Measurements from ENCODE around the gene ITGA5.
"Not testable (repeated sequence)": the region's sequence is repeated elsewhere in the genome, so short reads cannot be mapped to it uniquely, and the experiment has no call there.

The ITGA5 gene

DNA sequence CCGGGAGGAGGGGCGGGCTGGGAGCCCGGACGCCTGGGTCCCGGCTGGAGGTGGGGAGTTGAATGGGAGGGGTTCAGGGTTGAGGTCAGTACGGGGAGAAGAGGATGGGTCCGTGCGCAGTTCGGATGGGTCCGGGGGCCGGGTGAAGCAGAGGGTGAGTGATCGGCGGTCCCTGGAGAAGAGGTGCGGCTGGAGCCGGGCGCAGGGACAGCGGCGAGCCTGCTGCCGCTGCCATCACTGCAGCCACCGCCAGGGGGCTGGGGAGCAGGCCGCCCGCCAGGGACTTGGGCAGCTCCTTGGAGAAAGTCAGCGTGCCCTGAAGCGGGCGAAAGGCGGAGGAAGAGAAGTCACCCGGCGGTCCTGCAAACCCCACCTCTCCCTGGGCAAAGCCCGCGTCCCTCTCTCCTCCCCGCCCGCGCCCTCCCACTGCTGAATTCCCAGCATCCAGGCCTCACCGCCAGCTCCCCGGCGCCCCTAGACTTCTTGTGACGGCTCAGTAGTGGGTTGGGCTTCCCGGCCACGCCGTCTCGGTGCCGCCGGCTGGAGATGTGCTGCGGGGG lies 48.8 kb downstream of the ITGA5 start:
- DNase-seq (ENCODE audit: low spot score), result peak; percentile 88

DNA sequence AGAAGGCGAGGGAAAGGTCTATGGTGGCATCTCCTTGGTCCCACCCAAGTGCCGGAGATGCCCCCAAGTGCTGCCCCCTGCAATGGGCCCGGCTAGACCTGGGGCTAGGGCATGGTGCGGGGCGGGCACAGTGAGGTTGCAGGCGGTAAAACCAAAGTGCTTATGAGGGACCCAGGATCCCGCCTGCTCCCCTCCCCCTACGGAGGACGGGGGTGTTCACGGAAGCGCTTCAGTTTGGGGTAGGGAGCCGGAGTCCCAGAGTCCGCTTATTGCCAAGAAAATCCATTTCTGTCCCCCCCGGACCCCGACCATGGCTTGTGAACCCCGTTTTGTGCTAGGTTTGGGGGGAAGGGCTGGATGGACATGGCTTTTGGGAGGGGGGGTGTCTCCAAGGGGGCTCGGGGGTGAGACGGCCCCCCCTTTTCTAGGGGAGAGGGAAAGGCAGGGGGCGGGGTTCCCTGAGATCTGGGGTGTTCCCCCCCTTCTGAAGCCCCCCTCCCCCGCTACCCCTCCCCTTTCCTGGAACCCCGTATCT lies 49.4 kb downstream of the ITGA5 start:
- DNase-seq (ENCODE audit: low spot score), result peak; percentile 29

DNA sequence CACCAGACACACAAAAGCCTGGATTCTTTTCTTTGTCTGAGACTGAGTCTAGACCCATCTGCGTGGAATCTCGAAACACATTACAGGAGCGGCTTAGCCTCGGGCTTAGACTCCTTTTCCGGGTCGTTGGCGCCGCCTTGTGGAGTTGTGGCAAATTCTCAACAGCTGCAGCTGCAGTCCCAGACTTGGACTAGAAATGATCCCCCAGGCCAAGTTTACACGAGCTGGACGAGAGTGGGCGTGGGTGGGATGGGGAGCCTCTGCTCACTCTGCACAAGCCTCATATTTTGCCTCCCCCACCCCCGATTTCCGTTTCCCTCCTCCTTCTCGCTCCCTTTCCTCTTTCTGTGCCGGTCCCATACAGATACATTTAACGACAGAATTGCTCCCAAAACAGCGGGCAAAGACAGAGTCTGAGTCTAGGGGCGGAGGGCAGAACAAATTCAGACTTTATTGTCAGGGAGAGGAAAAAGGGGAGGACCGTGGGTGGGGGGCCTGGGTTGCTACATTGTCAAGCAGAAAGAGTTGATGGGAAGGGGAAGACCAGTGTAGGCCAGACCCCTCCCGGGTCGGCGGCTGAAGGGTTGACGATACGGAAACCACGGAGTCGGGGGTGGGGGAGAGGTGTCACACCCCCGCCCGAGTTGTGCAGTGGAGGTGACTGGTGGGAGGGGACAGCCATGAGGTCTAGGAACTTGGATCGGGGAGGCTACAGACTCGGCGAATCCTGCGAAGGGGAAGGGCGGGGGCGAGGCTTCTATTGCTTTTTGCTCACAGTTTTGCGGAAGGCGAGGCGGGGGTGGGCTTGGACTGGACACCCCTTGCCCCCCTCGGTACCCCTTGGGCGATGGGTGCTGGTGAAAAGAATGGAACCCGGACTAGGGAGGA lies 50.1 kb downstream of the ITGA5 start:
- peak; percentile 94 for DNase-seq (ENCODE audit: low spot score)

DNA sequence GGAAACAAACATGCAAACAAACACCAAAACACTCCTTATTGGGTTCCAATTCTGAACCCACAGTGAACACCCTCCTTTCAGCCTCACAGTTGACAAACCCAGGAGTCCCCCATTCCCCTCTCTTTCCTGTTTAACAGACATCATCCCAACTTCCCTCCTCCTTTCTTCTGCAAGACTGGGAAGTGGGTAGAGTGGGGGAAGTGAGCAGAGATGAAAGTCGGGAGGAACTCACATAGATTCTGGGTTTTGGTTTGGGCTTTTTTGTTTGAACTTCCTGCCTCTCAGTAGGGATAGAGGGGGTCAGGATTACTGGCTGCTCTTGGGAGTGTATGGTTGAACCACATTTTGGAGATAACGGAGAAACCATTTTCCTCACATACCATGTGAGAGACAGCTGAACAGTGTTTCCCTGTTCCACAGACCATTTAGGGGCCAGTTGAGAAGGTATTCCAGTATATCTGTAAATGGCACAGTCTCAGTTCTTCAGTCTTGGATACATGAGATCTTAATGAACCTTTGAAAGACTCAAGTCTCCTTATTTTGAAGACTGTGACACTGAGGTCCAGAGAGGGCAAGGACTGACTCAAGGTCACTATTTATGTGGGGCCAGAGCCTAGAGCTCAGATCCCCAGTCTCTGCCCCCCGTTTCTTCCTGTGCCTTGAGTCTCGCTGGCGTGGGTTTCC lies 50.9 kb downstream of the ITGA5 start:
- DNase-seq (ENCODE audit: low spot score), result no peak

DNA sequence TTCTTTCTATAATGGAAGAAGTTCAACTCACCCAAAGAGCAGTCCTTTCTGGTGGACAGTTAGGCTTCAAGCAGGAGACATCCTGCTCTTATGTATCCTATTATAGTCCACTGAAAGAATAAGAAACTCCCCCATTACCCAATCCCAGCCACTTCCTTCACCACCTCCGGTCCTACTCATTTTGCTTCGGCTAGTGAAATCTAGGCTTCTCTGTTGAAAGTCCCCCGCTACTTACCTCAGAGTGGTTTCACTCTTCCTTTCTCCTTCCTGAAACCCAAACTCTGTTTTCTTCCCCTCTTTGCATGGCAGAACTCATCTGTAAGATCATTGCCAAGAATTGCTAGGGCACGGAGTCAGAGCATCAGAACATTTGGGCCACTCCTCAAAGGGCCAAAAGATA lies 54.7 kb downstream of the ITGA5 start, which contains the start of gene GPR84:
GPR84 (minus strand) TSS at position 74 of the 400 bp plus-strand sequence. CDS start 635 bp downstream, outside the sequence.
- DNase-seq (ENCODE audit: low spot score), result no peak

DNA sequence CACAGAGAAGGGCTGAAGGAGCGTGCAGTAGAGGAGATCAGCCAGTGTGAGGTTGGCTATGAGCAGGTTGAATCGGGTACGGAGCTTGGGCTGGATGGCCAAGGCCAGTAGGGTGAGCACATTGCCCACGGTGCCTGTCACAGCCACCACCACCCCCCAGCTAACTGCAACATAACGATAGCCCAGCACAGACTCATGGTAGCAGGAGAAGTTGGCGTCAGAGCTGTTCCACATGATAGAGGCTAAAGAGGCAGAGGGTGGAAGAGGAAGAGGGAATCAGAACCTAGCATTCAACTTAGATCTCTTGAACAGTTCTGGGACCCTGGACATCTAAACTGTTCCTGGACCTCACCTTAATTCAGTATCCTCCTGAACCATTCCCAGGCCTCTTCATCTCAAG lies 55.4 kb downstream of the ITGA5 start:
- DNase-seq (ENCODE audit: low spot score), result no peak

DNA sequence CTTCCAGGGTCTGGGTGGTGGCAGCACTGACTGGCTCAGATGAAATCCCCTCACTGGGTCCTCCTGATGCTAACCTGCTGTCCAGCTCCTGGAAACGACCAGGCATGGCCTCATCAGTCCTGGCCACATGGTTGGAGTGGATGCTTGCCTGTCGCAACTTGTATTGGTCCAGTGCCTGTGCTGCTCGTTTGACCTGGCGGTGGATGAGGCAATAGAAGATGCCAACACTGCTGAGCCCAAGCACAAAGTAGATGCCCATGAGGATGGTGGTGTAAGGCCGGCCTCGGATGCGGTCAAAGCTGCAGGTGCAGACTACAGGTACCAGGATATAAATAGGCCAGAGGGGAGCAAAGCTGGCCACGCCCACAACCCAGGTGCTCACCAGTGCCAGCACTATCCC lies 56.0 kb downstream of the ITGA5 start:
- DNase-seq (ENCODE audit: low spot score), result no peak

DNA sequence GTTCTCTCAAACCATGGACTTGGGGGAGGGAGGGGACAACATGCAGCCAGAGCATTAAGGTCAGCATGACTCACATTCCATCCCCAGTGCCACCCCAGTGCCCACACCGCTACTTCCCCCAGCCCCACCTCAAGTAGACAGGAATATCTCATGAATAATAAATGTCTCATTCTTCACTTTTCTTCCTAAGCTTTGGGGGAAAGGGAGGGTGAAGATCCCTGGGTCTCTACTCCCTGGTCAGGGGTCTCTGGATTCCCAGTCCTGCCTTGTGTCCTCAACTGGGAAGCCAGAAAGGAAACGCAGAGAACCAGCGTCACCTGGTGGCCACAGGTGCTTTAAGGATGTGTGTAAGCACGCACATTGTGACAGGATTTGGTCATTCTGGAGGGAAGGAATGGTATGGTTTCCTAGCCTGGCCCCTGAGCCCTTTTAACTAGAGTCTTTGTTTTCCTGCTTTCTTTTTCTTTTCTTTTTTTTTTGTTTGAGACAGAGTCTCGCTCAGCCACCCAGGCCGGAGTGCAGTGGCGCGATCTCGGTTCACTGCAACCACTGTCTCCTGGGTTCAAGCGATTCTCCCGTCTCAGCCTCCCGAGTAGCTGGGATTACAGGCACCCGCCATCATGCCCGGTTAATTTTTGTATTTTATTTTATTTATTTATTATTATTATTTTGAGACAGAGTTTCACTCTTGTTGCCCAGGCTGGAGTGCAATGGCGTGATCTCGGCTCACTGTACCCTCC lies 58.2 kb downstream of the ITGA5 start:
- DNase-seq (ENCODE audit: low spot score), result peak; percentile 63

DNA sequence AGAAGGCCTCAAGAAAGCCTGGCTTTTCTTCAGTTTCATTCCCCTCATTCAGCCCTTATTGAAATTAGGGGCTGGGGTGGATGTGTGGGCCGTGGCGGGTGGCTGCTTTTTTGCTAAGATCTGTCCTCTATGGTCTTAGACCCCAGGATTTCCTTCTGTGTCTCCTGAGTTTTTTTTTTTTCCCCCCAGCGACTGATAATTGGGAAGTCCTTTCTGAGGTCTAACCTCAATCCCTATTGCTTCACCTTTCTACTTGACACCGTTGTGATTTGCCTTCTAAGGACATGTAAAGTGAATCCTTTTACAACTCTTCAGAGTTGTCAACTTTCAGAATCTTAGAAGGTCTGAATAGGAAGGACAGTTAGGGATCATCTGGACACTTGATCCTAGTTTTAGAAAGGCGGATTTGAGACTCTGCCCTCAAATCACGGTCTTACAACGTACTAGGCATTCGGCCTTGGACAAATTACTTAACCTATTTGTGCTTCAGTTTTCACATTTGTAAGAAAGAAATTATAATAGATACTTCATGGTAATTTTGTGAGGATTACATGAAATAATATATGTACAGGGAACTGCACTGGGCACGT lies 59.2 kb downstream of the ITGA5 start:
- no peak for DNase-seq (ENCODE audit: low spot score)

DNA sequence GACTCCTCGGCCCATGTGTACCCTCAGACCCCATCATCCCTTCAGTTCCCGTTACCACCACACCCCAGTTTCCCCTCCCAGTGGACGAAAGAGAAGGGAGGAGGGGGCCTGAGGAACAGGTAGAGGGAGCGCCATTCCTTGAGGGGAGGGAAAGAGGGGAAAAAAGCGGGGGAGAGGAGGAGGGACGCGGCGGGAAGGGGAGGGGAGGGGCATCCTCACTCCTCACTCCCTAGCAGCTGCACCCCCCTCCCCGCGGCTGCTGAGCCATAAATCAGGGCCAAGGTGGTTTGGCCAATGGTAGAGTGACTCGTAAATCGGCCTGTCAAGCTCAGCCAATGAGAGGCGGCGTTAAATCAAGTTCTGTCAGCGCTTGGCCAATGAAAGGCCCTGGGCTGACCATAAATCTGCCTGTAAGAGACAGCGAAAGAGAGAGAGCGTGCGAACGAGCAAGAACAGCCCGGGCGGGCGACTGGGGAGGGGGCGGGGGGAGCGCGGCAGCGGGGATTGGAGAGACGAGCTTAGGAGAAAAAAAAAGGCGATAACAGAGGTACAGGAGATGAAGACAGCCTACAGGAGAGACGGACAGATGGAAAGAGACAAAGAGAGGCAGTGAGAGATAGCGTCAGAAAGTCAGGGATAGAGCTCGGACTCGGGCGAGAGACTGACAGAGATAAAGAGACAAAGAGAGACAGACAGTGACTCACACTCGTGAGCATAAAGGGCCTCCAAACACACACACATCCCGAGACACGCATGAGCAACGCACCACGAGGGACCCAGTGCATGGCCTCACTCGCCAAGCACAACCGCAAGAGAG lies 59.9 kb downstream of the ITGA5 start:
- peak; percentile 99 for DNase-seq (ENCODE audit: low spot score)

DNA sequence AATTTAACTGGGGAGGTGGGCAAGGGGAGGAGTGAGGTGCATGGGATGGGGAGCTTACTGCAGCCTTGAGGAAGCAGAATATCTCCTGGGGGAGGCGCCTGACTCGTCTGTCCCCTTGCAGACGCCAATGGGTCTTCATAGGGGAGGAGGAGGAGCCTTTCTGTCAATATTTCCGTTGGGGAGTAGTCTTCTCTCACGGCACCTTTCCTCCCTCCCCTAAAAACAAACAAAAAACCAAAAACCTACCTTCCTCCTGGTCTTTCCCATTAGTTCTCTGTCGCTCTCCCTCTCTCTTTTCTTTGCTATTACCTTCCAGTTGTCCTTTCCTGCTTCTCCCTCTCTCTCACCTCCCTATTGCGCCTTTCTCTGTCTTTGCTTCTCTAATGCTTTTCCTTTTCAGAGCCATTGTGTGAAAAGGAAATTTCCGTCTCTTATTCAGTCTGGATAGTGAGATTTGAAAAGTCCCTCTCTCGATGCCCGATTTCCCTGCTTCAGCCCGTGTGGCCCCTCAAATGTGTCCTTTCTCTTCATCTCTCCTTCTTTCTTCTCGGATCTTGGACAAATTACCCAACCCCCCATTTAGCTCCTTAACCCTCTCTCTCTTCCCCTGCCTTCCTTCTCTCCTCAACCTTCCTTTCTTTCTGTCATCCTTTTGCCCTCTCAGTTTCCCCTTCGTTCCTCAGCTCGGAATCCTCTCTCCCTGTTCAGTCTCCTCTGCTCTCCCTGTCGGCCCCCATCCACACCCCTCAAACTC lies 60.7 kb downstream of the ITGA5 start:
- DNase-seq (ENCODE audit: low spot score), result no peak

DNA sequence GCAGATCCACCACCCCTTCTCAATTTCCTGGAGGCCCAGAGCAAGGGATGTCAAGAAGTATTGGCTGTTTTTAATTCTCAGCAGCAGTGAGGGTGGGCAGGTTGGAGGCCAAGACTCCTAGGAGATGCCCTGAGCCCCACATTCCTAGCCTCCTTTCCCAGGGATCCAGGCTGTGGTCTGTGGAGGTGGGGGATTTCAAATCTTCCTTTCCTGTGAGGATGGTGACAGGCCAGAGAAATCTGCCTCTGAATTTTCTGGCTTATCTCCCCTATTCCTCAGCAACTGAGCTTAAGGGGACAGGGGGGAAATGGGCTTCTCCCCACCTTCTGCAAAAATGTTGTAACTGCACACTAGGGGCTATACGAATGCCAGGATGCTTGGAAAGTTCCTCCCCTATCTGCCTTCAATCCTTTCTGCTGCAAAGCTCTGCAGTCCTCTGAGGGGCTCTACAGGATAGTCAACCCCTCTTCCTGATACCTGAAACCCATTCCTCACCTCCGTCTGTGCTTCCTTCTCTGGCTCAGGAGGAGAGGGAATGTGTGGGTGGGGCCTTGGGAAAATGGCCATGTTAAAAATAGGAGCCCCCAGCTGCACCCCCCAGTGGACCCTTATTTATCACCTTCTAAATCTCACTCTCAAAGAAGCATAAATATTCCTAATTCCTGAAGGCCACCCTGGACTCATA lies 61.4 kb downstream of the ITGA5 start:
- no peak for DNase-seq (ENCODE audit: low spot score)

DNA sequence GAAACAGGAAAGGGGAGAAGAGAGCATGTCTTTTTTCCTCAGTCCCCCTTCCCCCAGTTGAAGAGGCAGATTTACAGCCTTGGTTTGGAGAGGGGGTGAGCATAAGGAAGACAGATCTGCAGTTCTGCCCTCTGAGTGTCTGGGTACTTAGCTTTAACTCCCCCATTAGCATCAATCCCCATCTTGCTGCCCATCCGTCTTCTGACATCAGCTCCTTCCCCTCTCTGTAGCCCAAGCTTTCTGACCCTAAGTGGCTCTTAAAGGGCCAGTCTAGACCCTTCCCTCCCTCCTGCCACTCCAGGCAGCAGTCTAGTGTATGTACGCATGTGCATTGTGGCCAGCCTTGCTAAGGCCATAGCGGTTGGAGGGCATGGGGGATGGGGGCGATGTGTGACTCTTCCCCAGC lies 62.1 kb downstream of the ITGA5 start:
- no peak for DNase-seq (ENCODE audit: low spot score)

DNA sequence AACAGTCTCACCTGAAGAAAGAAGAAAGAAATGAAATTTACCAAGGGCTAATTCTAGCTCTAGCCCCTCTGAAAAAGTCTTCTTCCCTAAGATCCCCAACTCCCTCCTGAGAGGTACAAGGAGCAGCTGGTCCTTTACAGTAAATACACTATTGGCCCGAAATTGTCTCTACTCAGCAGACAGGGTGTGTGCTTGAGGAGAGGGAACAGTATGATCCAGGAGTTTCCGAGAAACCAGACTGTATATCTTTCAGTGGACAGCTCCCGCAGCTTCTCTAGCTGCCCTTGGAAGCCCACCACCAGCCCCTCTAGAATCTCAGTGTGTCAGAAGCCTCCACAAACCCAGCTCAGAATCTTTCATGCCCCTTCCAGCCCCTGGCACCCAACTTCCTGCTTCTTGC lies 62.8 kb downstream of the ITGA5 start:
- no peak for DNase-seq (ENCODE audit: low spot score)

DNA sequence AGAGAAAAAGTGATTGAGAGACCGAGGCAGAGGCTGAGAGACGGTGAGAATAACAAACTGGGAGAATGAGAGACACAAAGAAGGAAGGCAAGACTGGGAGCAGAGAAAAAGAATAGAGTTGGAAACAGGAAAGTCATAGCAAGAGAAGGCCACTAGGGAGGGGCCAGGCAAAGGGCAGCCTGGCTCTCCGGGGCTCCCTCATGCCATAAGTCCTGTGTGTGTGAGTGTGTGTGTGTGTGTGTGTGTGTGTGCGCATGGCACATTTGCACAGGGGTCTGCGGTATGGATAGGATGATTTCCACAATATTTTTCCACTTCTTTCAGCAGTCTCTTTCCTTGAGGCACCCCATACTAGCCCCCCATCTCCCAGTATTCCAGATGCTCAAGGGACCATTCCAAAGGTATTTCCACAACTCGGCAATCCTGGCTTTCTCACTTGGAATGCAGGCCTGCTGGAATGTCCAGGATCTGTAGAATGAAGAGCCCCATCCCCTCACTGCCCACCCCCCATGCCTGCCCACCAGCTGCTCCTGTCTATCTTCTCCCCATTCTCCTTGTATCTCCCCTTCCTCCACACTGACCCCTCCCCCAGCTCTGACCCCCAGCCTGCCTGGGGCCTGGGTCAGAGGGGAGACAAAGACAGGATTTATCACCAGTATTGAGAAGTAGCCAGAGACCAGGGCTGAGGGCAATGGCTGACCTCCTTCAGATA lies 63.8 kb downstream of the ITGA5 start:
- no peak for DNase-seq (ENCODE audit: low spot score)

DNA sequence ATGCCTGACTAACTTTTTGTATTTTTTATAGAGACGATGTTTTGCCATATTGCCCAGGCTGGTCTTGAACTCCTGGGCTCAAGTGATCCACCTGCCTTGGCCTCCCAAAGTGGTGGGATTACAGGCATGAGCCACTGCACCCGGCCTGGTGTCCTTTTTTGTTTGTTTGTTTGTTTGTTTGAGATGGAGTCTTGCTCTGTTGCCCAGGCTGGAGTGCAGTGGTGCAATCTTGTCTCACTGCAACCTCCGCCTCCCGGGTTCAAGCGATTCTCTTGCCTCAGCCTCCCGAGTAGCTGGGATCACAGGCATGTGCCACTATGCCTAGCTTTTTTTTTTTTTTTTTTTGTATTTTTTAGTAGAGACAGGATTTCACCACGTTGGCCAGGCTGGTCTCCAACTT lies 64.8 kb downstream of the ITGA5 start:
- not testable (repeated sequence) for DNase-seq (ENCODE audit: low spot score)

DNA sequence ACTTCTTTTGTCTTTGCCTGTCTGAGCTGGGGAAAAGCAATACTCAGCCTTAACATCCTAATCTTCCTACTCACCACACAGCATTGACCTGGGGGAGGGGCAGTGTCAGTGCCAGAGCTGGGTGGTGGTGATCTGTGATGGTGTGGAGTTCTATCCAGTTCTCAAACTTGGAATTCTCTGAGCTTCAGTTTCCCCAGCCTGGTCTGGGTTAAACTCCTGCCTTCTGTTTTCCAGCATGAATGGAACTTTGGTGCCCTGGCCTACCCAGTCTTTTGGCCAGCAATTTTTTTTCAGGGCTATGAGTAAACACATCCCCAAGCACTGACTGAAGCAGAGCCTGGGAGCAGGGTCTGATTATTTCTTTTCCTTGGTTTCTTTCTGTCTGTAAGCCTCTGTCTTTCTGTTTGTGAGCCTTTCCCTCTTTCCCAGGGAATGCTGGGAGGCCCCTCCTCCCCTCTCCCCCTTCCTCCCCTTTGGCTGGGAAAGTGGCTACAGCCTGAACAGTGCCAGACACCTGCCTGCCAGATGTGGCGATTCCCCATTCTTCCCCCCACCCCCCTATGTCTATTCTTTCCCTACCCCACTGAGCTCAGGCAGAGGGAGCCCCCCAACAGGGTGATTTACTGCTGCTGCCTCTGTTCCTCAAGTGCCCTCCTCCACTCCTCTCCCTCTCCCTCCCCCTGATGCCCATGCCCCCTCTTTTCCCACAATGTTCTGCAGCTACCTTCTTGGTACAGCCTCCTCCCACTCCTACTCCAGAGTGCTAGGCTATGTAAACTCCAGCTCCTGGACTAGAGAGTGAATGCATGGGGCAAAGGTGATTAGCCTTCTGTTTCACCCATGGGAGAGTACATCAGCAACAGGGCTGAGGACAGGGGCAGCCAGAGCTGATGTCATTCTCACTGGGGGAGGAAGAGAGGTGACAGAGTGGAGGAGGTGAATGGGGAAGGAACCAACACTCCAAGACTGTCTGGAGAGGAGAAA lies 65.9 kb downstream of the ITGA5 start:
- DNase-seq (ENCODE audit: low spot score), result no peak
